AG20443 (cell line): ENCODE data around the gene CEP135.
"Not testable (repeated sequence)": the region's sequence is repeated elsewhere in the genome, so short reads cannot be mapped to it uniquely, and the experiment has no call there.

Source experiments
- DNase-seq: peaks from one replicate; pipeline ENCODE4 v3.0.0; 2012; ENCODE audit warnings: low spot score, mixed read lengths

Gene CEP135

GRCh38 chr4:55948726-55949481 lies at the start of gene CEP135:
Gene CEP135 (plus strand): TSS chr4:55948945. CDS start chr4:55952131, 3,186 bp downstream.
- DNase-seq, result peak; percentile 97

- DNase-seq, result no peak
These were observed 46.1 kb upstream of the CEP135 start for GRCh38 chr4:55902677-55903076.

- no peak for DNase-seq
These were observed 45.2 kb upstream of the CEP135 start for GRCh38 chr4:55903577-55903976.

GRCh38 chr4:55904576-55904975 lies 44.2 kb upstream of the CEP135 start:
- DNase-seq, result no peak

GRCh38 chr4:55906323-55906722 lies 42.4 kb upstream of the CEP135 start:
- no peak for DNase-seq

- DNase-seq, result no peak
These were observed 41.8 kb upstream of the CEP135 start for GRCh38 chr4:55906989-55907388.

GRCh38 chr4:55907469-55907868 lies 41.3 kb upstream of the CEP135 start:
- no peak for DNase-seq

GRCh38 chr4:55910140-55910539 lies 38.6 kb upstream of the CEP135 start:
- DNase-seq, result peak; percentile 24

- DNase-seq, result no peak
These were observed 36.5 kb upstream of the CEP135 start for GRCh38 chr4:55912249-55912648.

GRCh38 chr4:55920571-55920970 lies 28.2 kb upstream of the CEP135 start:
- peak; percentile 33 for DNase-seq

- DNase-seq, result no peak
These were observed 27.7 kb upstream of the CEP135 start for GRCh38 chr4:55921093-55921492.

- DNase-seq, result no peak
These were observed 23.5 kb upstream of the CEP135 start for GRCh38 chr4:55925241-55925640.

GRCh38 chr4:55926610-55927009 lies 22.1 kb upstream of the CEP135 start:
- no peak for DNase-seq

GRCh38 chr4:55927803-55928437 lies 20.8 kb upstream of the CEP135 start:
- DNase-seq, result no peak

GRCh38 chr4:55928846-55929245 lies 19.9 kb upstream of the CEP135 start:
- DNase-seq, result no peak

- no peak for DNase-seq
These were observed 17.7 kb upstream of the CEP135 start for GRCh38 chr4:55931043-55931442.

- peak; percentile 33 for DNase-seq
These were observed 16.9 kb upstream of the CEP135 start for GRCh38 chr4:55931833-55932232.

- no peak for DNase-seq
These were observed 16.2 kb upstream of the CEP135 start for GRCh38 chr4:55932511-55932910.

GRCh38 chr4:55933611-55934010 lies 15.1 kb upstream of the CEP135 start:
- no peak for DNase-seq

GRCh38 chr4:55935907-55936306 lies 12.8 kb upstream of the CEP135 start:
- DNase-seq, result not testable (repeated sequence)

- DNase-seq, result no peak
These were observed 10.3 kb upstream of the CEP135 start for GRCh38 chr4:55938481-55938880.

- DNase-seq, result no peak
These were observed 9.3 kb upstream of the CEP135 start for GRCh38 chr4:55939421-55939820.

GRCh38 chr4:55941881-55942396 lies 6.8 kb upstream of the CEP135 start:
- no peak for DNase-seq
